Stimulated activated CD4-positive, alpha-beta T cell treated with anti-CD3 and anti-CD28 coated beads, Interleukin-2, amount 100 ng/mL, for 48 hours (primary cell): Measurements from ENCODE around the gene OR4F17.
"Not testable (repeated sequence)": the region's sequence is repeated elsewhere in the genome, so short reads cannot be mapped to it uniquely, and the experiment has no call there.

Experiments
- DNase-seq, 2 donors: peaks; one replicate each; pipeline ENCODE4 v3.0.0-alpha.2; 2020

The OR4F17 gene, protein sequence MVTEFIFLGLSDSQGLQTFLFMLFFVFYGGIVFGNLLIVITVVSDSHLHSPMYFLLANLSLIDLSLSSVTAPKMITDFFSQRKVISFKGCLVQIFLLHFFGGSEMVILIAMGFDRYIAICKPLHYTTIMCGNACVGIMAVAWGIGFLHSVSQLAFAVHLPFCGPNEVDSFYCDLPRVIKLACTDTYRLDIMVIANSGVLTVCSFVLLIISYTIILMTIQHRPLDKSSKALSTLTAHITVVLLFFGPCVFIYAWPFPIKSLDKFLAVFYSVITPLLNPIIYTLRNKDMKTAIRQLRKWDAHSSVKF

DNA sequence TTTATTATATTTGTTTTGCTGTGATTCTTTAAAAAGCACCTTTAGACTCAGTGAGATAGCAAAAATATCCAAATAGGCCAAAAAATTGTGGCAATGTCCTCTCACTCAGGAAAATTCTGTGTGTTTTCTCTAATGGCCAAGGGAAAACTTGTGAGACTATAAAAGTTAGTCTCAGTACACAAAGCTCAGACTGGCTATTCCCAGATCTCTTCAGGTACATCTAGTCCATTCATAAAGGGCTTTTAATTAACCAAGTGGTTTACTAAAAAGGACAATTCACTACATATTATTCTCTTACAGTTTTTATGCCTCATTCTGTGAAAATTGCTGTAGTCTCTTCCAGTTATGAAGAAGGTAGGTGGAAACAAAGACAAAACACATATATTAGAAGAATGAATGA is at the start of gene OR4F17:
OR4F17 (plus strand) TSS at position 301 of the 400 bp plus-strand sequence. CDS start 3,575 bp downstream, outside the sequence.
- not testable (repeated sequence) for DNase-seq

DNA sequence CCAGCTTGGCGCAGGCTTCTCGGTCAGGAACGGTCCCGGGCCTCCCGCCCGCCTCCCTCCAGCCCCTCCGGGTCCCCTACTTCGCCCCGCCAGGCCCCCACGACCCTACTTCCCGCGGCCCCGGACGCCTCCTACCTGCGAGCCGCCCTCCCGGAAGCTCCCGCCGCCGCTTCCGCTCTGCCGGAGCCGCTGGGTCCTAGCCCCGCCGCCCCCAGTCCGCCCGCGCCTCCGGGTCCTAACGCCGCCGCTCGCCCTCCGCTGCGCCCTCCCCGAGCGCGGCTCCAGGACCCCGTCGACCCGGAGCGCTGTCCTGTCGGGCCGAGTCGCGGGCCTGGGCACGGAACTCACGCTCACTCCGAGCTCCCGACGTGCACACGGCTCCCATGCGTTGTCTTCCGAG is 36.1 kb upstream of the OR4F17 start:
- peak in 1 of 2 donors; percentile 41 for DNase-seq

DNA sequence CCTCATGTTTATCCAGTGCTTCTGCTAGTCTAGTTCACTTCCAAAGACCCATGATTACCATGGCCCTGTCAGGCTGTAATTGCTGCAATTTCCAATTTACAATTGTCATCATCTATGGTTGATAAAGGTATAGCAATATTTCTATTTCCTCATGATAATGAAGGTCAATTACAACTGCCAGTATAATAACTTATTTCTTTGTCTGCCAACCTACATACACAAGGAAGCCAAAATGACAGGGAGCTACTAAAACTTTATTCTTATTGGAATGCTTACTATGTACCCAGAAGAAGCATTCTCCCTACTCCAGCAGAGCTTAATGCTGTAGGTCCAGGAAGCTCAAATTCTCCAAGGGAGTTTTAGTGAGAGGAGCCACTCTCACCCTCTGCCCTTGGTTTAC is 24.0 kb upstream of the OR4F17 start:
- not testable (repeated sequence) for DNase-seq

DNA sequence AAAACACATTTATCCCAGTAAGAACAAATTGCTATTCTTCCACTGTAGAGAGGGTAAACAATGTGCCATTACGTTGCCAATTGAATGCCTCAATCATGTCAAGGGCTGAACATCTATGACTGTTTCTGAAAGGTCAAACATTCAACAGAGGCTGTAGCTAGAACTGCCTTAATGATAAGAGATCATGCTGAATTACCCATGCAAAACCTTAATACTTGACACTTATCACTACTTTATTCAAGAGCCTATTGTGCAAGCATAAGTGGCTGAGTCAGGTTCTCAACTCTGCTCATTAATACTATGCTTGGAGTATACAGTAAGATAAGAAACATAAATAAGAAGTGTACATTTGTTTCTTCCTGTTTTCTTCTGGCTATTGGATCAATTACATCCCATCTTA is 23.3 kb upstream of the OR4F17 start:
- not testable (repeated sequence) for DNase-seq

DNA sequence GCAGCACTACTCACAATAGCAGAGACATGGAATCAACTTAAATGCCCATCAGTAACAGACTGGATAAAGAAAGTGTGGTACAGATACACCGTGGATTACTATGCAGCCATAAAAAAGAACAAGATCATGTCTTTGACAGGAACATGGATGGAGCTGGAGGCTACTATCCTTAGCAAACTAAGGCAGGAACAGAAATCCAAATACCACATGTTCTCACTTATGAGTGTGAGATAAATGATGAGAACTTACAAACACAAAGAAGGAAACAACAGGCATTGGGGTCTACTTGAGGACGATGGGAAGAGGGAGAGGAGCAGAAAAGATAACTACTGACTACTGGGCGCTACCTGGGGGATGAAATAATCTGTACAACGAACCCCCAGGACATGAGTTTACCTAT is 16.2 kb upstream of the OR4F17 start:
- not testable (repeated sequence) for DNase-seq

DNA sequence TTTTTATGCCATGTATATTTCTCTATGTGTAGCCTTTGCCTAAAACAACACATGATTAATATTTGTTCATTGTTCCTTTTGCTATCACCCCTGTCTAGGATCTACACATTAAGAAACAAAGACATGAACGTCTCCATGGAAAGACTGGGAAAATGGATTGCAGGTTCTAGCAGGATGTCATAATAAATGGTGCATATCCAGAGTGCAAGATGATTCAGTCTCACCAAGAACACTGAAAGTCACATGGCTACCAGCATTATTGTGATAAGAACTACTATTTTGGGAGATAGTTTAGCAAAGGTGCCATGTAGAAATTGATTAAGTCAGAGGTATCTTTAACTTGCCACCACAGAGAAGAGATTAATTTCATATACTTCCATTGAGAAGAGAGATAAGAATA is 12.1 kb upstream of the OR4F17 start:
- not testable (repeated sequence) for DNase-seq

DNA sequence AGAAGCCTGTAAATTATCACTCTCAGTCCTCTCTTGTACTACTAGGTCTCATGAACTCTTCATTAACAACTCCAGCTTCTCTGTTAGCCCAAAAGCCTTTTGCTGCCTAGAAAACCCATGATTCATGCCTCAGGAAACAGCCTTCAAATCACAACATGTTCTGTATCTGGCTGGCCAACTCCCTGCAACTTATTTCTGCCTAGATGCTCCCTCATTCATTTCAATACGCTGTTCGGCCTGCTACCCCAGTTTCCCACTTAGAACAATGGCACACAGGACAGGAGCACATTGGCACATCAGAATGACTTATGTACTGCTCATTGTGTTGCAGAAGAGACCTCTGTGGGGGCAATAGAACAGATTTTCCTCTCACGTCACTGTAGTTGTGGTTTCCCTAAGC is 9.3 kb upstream of the OR4F17 start:
- DNase-seq: not testable (repeated sequence)

DNA sequence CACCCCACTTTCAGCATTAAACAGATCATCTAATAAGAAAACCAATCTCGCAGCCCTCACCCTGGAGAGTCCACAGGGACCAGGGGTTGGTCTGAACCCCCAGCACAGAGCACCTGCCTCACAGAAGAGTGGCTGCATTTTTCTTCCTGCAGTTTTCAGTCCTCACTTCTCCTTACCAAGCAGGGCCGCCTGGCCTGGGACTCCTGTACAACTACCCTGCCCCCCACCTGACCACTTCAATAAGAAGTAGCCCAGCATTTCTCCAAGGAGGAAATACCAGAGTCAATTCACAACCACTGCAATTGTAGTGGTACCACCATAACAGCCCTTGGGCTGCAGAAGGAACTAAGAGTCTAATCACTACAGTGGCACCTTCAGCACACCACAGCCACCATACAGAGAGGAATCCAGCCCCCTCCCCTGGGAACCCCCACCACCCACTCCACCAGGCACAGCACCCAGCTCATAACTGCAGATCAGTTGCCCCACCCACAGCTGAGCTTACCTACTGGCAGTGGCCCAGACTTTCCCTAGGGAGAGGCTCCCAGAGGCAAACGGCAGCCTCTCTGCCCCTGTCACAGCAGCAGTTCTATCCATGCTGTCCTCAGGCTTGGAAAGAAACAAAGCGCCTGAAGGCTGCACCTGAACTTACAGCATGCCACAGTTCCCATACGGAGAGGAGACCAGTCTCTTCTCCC is 13.7 kb downstream of the OR4F17 start:
- not testable (repeated sequence) for DNase-seq
